GM18508 (cell line): ENCODE data around the gene HSPA2.
"Not testable (repeated sequence)": the region's sequence is repeated elsewhere in the genome, so short reads cannot be mapped to it uniquely, and the experiment has no call there.

Experiments used
- ATAC-seq: cut with Tn5 transposase; IDR thresholded peaks from one replicate; pipeline ENCODE4 v1.9.1; 2021; ENCODE audit warnings: moderate number of reproducible peaks; ENCODE audit not compliant: insufficient read depth, unreplicated experiment

The HSPA2 gene

DNA sequence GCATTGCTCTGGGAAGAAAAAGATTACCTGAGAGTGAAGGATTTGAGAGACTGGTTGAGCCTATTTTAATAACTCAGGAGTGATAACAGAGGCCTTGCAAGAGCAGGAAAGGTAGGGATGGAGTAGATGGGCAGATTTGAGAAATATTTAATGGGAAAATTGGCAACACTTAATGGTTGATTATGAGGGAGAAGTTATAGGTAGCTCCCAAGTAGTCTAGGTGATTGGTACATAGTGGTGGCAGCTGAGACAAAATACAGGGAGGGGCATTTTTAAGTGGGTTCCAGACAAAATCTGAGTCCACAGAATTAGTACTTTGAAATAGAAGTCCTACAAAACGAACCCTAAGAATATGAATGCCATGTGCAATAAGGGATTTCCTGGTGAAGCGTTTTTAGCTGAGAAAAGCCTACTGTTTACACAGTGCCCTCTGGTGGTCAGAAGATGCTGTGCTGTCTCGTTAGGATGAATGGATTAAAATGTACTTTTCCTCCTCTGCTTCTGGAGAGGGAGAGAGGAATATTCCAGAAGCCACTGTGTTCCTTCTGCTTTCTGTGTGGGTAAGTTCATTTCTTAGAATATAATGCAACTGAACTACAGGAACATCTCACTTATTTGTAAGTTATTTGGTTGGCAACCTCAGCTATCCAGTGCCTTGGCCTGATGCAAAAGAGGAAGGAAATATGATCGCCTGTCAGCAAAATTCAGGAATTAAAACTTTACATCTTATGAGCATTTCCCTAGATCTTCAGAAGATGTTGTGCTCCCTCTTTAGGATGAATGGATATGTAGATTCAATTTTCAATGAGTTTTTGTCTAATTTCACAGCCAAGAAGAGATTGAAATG lies 29.5 kb upstream of the HSPA2 start:
- no peak for ATAC-seq

- ATAC-seq: no peak
Measured at GRCh38 chr14:64513271-64513670, 27.3 kb upstream of the HSPA2 start.

GRCh38 chr14:64515053-64515452 lies 25.5 kb upstream of the HSPA2 start:
- ATAC-seq: no peak

- no peak for ATAC-seq
Measured at GRCh38 chr14:64516969-64517368, 23.6 kb upstream of the HSPA2 start.

- not testable (repeated sequence) for ATAC-seq
Measured at GRCh38 chr14:64517667-64518066, 22.9 kb upstream of the HSPA2 start.

- no peak for ATAC-seq
Measured at GRCh38 chr14:64518229-64518628, 22.3 kb upstream of the HSPA2 start.

DNA sequence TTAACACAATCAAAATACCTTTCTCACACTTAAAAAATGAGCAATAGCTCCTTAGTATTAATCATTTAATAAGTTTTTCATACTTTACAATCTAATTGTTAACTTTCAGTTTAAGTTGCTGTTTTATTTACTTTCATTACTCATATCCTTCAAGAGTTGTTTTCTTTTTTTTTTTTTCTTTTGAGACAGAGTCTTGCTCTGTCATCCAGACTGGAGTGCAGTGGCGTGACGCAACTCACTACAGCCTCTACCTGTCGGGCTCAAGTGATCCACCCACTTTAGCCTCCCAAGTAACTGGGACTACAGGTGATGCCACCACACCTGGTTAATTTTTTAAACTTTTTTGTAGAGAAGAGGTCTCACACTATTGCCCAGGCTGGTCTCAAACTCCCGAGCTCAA lies 19.8 kb upstream of the HSPA2 start:
- no peak for ATAC-seq

GRCh38 chr14:64522591-64523355 lies 17.8 kb upstream of the HSPA2 start:
- no peak for ATAC-seq

DNA sequence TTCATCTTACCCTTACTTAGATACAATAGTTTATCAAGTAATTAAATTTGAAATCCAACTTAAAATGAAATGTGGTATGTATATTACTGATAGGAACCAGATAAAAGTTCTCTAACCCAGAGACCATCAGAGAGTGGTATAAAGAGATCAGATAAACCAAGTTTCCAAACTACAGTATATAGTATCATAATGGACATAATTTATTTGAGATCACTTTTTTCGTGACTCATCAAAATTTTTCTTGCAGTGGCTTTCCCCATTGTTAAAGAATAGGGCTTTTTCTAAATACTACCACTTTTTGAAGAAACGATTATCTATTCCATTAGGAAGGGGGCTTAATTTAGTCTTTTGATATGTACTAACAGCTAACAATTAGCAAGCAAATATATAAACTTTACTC lies 15.2 kb upstream of the HSPA2 start:
- no peak for ATAC-seq

- ATAC-seq: no peak
Measured at GRCh38 chr14:64531567-64531966, 9.0 kb upstream of the HSPA2 start.

DNA sequence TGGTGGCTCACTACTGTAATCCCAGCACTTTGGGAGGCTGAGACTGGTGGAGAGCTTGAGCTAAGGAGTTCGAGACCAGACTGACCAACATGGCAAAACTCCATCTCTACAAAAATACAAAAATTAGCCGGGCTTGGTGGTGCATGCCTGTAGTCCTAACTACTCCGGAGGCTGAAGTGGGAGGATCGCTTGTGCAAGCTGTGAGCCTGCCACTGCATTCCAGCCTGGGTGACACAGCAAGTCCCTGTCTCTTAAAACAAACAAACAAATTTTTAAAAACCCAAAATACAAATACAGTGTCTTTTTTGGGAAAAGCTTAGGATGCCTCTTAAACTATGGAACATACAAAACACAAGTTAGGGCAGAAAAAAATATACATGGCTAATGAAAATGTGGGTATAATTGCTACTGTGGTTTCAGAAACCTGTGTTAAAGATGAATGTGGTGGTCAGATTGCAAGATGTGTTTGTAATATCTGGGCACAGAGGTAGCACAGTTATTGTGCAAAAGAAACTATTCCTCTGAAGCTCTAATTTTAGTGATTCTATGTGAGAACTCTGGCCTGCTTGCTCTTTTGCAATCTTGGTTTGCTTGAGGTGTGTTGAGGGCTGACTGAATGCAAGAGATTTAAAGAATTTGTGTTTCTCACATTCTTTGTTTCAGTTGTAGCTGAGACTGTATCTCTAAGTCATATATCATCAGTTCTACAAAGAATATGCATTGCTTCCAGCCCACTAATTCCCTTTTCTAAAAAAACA lies 3.9 kb upstream of the HSPA2 start:
- ATAC-seq: no peak

GRCh38 chr14:64541261-64541971 lies 875 bp downstream of the HSPA2 start:
- ATAC-seq: no peak

DNA sequence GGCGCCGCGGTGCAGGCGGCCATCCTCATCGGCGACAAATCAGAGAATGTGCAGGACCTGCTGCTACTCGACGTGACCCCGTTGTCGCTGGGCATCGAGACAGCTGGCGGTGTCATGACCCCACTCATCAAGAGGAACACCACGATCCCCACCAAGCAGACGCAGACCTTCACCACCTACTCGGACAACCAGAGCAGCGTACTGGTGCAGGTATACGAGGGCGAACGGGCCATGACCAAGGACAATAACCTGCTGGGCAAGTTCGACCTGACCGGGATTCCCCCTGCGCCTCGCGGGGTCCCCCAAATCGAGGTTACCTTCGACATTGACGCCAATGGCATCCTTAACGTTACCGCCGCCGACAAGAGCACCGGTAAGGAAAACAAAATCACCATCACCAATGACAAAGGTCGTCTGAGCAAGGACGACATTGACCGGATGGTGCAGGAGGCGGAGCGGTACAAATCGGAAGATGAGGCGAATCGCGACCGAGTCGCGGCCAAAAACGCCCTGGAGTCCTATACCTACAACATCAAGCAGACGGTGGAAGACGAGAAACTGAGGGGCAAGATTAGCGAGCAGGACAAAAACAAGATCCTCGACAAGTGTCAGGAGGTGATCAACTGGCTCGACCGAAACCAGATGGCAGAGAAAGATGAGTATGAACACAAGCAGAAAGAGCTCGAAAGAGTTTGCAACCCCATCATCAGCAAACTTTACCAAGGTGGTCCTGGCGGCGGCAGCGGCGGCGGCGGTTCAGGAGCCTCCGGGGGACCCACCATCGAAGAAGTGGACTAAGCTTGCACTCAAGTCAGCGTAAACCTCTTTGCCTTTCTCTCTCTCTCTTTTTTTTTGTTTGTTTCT lies 1.7 kb downstream of the HSPA2 start:
- ATAC-seq: no peak

- ATAC-seq: no peak
Measured at GRCh38 chr14:64542836-64543201, 2.3 kb downstream of the HSPA2 start.

DNA sequence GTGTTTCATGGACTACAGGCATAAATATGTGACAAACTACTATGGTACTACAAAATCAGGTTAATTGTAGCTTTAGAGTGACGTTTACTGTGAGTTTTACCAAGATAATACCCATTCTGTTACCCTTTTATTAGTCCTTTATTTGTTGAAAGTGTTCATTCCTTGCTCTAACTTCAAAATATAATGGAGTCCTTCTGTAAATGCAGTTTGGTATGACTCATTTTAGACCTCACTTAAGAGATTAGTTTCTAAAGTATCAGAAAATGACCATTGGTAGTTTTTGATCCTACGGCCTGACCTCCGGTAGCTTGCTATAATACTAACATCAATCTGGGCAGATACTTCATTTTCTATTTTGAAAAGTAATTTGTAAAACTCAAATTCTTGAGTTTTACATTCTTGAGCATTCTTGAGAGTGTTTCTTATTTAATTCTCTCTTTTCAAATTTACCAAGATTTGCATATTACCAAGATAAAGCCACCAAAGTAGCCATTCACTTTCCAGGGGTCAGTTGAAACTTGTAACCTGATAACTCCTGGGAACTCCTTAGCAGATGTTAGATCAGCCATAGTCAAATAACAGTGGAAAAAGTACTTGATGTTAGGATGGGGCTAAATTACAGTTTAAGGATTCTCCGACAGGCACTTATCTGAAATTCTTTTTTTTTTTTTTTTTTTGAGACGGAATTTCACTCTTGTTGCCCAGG lies 4.2 kb downstream of the HSPA2 start:
- ATAC-seq: no peak

DNA sequence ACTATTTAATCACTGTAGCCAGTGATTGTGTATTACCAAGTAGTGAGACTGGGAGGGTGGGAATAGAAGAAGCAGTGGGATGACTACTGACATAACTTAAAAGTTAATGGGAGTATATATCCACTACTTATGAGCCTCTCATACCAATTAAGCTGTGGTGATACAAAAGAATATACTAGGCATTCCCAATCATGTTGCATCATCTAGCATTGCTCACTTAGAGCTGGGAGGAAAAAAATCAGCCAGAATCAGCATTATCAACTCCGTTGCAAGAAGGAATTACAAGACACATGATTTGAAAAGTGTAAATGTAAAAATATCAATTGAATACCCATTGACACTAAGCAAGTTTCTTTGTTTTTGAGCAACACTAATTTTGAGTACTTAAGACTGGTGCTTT lies 8.5 kb downstream of the HSPA2 start:
- ATAC-seq: no peak

GRCh38 chr14:64549791-64550620 lies 9.5 kb downstream of the HSPA2 start, which contains the start of gene PPP1R36:
Gene PPP1R36 (plus strand): TSS chr14:64549961. CDS start chr14:64549998, 37 bp downstream.
- ATAC-seq: no peak
